Upper lobe of right lung (tissue), 1 donor: Measurements from ENCODE around the gene MNX1. TPM values are rescaled to one million over a fixed set of nuclear protein-coding genes. Genes with fewer than 3 reads are reported as not detected.

Experiments
- ATAC-seq: fragments of 200-7000 bp; cut with Tn5 transposase; one replicate; pipeline ENCODE4 v1.9.1; 2020; ENCODE audit warnings: mild to moderate bottlenecking, moderate library complexity
- DNase-seq: peaks from one replicate; pipeline ENCODE4 v3.0.0-alpha.2; 2020
- H3K27ac ChIP-seq: fragments of 200-600 bp; one replicate; pipeline ENCODE4 v1.8.0; 2022
- H3K27me3 ChIP-seq: fragments of 200-600 bp; one replicate; pipeline ENCODE4 v1.8.0; 2022; ENCODE audit warnings: mild to moderate bottlenecking
- H3K36me3 ChIP-seq: fragments of 200-600 bp; one replicate; pipeline ENCODE4 v1.8.0; 2022
- H3K4me1 ChIP-seq: fragments of 200-600 bp; one replicate; pipeline ENCODE4 v1.8.0; 2022
- H3K4me3 ChIP-seq: fragments of 200-600 bp; one replicate; pipeline ENCODE4 v1.8.0; 2022; ENCODE audit warnings: mild to moderate bottlenecking
- H3K9me3 ChIP-seq: fragments of 200-600 bp; one replicate; pipeline ENCODE4 v1.8.0; 2022
- intact Hi-C: fragments of 100-400 bp; cut with DNase I; formaldehyde crosslinking; loops from one replicate; pipeline ENCODE4 v1.11.0; 2022
- total RNA-seq: library from RNA; stranded (reverse); fragmentation: NEBNext Ultra II Directional; extraction: Animal tissue kit (Norgen Biotek cat#: 25700); gene quantifications from one replicate; pipeline ENCODE4 v1.2.1, GENCODE V29; 2021
- TF ChIP-seq, protein P1 (sequence below): fragments of 200-600 bp; IDR thresholded peaks from one replicate; pipeline ENCODE4 v1.8.0; 2022; ENCODE audit warnings: antibody characterized with exemption
- donor health status: DM: no; HTN: yes; CAD: no; lungs with severe emphysema.

Gene MNX1
- total RNA-seq, 1 donor from 2014 or later = 0.93 TPM

GRCh38 chr7:157056246-157056645 is 45.8 kb upstream of the MNX1 start:
- TF ChIP-seq, protein P1, sequence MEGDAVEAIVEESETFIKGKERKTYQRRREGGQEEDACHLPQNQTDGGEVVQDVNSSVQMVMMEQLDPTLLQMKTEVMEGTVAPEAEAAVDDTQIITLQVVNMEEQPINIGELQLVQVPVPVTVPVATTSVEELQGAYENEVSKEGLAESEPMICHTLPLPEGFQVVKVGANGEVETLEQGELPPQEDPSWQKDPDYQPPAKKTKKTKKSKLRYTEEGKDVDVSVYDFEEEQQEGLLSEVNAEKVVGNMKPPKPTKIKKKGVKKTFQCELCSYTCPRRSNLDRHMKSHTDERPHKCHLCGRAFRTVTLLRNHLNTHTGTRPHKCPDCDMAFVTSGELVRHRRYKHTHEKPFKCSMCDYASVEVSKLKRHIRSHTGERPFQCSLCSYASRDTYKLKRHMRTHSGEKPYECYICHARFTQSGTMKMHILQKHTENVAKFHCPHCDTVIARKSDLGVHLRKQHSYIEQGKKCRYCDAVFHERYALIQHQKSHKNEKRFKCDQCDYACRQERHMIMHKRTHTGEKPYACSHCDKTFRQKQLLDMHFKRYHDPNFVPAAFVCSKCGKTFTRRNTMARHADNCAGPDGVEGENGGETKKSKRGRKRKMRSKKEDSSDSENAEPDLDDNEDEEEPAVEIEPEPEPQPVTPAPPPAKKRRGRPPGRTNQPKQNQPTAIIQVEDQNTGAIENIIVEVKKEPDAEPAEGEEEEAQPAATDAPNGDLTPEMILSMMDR = no peak
- H3K36me3 ChIP-seq = no peaks in the 10 kb centered on the region
- ATAC-seq = no peak
- H3K4me1 ChIP-seq = no peaks in the 10 kb centered on the region
- no peaks in the 10 kb centered on the region for H3K27me3 ChIP-seq
- no peak overlapping the region for H3K27ac ChIP-seq
- DNase-seq = peak; percentile 46
- H3K4me3 ChIP-seq = no peak overlapping the region
- intact Hi-C loops = no loop called here
- H3K9me3 ChIP-seq = no peaks in the 10 kb centered on the region

DNA sequence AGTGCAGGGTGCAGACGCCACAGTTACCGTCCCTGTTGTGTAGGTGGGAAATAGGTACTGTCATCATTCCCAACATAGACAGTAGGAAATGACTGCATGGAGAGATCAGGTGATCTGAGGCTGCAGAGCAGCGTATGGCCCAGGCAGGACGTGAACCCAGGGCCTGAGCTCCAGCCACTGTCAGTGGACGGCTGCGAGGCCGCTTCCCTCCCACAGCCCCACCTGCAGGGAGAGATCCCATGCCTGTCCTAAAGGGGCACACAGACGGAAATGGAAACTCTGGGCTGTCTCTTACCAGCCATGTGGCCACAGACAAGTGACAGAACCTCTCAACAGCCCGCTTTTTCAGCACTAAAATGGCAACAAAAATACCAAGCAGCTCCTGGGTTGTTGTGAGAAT is 44.5 kb upstream of the MNX1 start:
- Histone ChIP-seq H3K27me3 (no peaks in the 10 kb centered on the region), H3K4me1 (no peaks in the 10 kb centered on the region), H3K4me3 (no peak overlapping the region), H3K36me3 (no peaks in the 10 kb centered on the region), H3K27ac (no peak overlapping the region), H3K9me3 (no peaks in the 10 kb centered on the region)
- ATAC-seq (no peak), DNase-seq (peak; percentile 21)
- intact Hi-C loops = no loop called here
- TF ChIP-seq, protein P1 = no peak

DNA sequence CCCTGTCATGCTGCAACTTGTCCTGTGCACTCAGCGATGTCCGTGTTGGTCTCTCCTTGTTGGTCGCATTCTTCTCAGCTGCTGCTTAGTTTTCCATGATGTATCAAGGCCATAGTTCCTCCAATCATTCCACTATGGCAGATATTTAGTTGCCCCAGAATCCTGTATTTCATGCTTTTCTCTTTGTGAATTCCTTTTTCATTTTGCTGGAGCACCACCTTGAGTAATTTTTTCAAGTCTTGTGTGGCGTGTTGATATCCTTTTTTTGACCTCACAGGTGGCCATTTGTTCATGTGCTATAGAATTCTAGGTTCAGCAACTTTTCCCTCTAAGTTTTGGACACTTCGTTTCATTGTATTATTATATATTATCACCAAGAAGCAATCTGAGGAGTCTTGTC is 42.7 kb upstream of the MNX1 start:
- no peak for DNase-seq
- H3K9me3 ChIP-seq = no peaks in the 10 kb centered on the region
- no peaks in the 10 kb centered on the region for H3K4me1 ChIP-seq
- H3K36me3 ChIP-seq = no peaks in the 10 kb centered on the region
- intact Hi-C loops = no loop called here
- no peaks in the 10 kb centered on the region for H3K27me3 ChIP-seq
- H3K27ac ChIP-seq = no peak overlapping the region
- no peak overlapping the region for H3K4me3 ChIP-seq
- TF ChIP-seq, protein P1 = no peak
- ATAC-seq = no peak

DNA sequence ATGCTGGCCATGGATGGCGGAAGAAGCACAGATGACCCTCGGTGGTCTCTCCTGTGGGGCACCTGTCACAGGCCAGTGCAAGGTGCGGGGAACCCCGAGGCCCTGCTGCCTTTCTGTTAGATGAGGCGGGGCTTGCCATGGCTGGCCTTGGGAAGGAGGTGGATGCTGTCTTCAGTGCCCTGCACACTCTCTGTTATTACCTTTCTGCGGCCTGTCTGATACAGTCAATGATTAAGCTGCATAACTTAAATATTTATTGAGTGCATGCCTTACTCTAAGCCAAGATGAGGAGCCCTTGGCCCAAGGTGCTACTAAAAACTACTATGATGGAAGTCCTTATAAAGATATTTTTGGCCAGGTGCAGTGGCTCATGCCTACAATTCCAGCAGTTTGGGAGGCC is 36.7 kb upstream of the MNX1 start:
- H3K4me1 ChIP-seq = no peaks in the 10 kb centered on the region
- no peaks in the 10 kb centered on the region for H3K36me3 ChIP-seq
- TF ChIP-seq, protein P1 = no peak
- H3K27me3 ChIP-seq = peaks cover 4% of the 10 kb centered on the region
- no peaks in the 10 kb centered on the region for H3K9me3 ChIP-seq
- no peak for ATAC-seq
- DNase-seq = no peak
- no peak overlapping the region for H3K27ac ChIP-seq
- intact Hi-C loops = no loop called here
- no peak overlapping the region for H3K4me3 ChIP-seq

DNA sequence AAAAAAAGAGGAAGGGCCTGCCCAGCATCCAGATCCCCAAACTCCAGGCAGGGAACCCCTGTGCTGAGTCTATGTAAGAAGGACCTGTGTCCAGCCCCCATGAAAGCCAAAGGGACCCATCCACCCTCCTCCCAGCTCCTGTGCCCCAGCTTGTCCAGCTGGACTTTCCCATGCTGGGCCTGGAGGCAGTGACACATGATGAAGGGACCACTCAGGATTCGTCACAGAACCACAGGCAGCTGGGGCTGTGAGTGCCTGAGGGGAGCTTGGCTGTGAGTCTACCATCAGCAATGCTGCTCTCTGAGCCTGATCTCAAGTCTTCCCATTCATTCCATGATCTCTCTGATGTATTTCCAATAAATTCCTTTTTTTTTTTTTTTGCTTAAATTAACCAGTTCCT is 36.2 kb upstream of the MNX1 start:
- TF ChIP-seq, protein P1 = no peak
- no peaks in the 10 kb centered on the region for H3K36me3 ChIP-seq
- H3K4me1 ChIP-seq = no peaks in the 10 kb centered on the region
- no peaks in the 10 kb centered on the region for H3K9me3 ChIP-seq
- H3K27ac ChIP-seq = no peak overlapping the region
- peaks cover 4% of the 10 kb centered on the region for H3K27me3 ChIP-seq
- H3K4me3 ChIP-seq = no peak overlapping the region
- ATAC-seq (no peak), DNase-seq (no peak)
- intact Hi-C loops = no loop called here

- H3K4me3 ChIP-seq = no peak overlapping the region
- peaks cover 4% of the 10 kb centered on the region for H3K27me3 ChIP-seq
- peak; percentile 21 for ATAC-seq
- H3K9me3 ChIP-seq = no peaks in the 10 kb centered on the region
- intact Hi-C loops = no loop called here
- no peaks in the 10 kb centered on the region for H3K4me1 ChIP-seq
- no peak for DNase-seq
- no peak overlapping the region for H3K27ac ChIP-seq
- no peaks in the 10 kb centered on the region for H3K36me3 ChIP-seq
- TF ChIP-seq, protein P1 = no peak
Measured at GRCh38 chr7:157044943-157045660, 34.6 kb upstream of the MNX1 start.
